Gastrocnemius medialis (tissue), 4 donors: ENCODE data around the gene BOD1L2. TPM values are rescaled to one million over a fixed set of nuclear protein-coding genes. Genes with fewer than 3 reads are reported as not detected.

Experiments
- ATAC-seq, 2 donors: fragments of 150-250 bp; one replicate each; pipeline ENCODE4 v1.9.1; 2016
- DNase-seq, 2 donors: peaks; one replicate each; pipeline ENCODE4 v3.0.0-alpha.2; 2019
- H3K27ac ChIP-seq, 4 donors: fragments of 200-600 bp; sonication (generic); 1 replicate in 1 of 4; 2 replicates in 3 of 4; pipeline ENCODE4 v1.5.1; 2016 to 2018; ENCODE audit warnings: mild to moderate bottlenecking in 2 of 4, moderate library complexity in 1 of 4
- H3K27me3 ChIP-seq, 3 donors: fragments of 200-600 bp; sonication (generic) in 2 of 3; 1 replicate in 1 of 3; 2 replicates in 2 of 3; pipeline versions ENCODE4 v1.5.1 to v1.6.0; 2016 to 2019; ENCODE audit warnings: mild to moderate bottlenecking in 1 of 3, moderate library complexity in 1 of 3
- H3K36me3 ChIP-seq, 2 donors: fragments of 200-600 bp; sonication (generic) in 1 of 2; one replicate each; pipeline ENCODE4 v1.5.1; 2017 to 2018
- H3K4me1 ChIP-seq, 2 donors: fragments of 200-600 bp; sonication (generic) in 1 of 2; one replicate each; pipeline ENCODE4 v1.5.1; 2016 to 2017; ENCODE audit warnings: mild to moderate bottlenecking in 2 of 2
- H3K4me3 ChIP-seq, 4 donors: fragments of 200-600 bp; sonication (generic) in 3 of 4; 1 replicate in 1 of 4; 2 replicates in 3 of 4; pipeline ENCODE4 v1.5.1; 2016 to 2019; ENCODE audit warnings: mild to moderate bottlenecking in 2 of 4
- H3K9me3 ChIP-seq, 3 donors: fragments of 200-600 bp; sonication (generic) in 2 of 3; 1 replicate in 1 of 3; 2 replicates in 2 of 3; pipeline ENCODE4 v1.5.1; 2016 to 2019
- CTCF ChIP-seq, 5 experiments: fragments of 450-650 bp in 3 of 5; fragments of 200-600 bp in 2 of 5; sonication (generic) in 2 of 5; IDR thresholded peaks in 4 of 5; conservative IDR thresholded peaks in 1 of 5; 1 replicate in 4 of 5; 2 replicates in 1 of 5; pipeline ENCODE4 v1.5.1; 2016 to 2019; ENCODE audit warnings: antibody characterized with exemption in 5 of 5, mild to moderate bottlenecking in 3 of 5, moderate library complexity in 3 of 5
- POLR2A ChIP-seq, 2 donors: fragments of 450-650 bp; IDR thresholded peaks; one replicate each; pipeline ENCODE4 v1.6.1; 2017; ENCODE audit warnings: antibody characterized with exemption in 2 of 2, mild to moderate bottlenecking in 2 of 2, moderate library complexity in 2 of 2
- in situ Hi-C, 4 donors: fragments of 200-750 bp; cut with MboI; loops; one replicate each; pipeline versions ENCODE4 v1.15.0 to v1.8.0; 2017; ENCODE audit warnings: low sequenced_read_pairs in 4 of 4
- intact Hi-C: fragments of 100-400 bp; cut with DNase I; formaldehyde crosslinking; loops from one replicate; pipeline ENCODE4 v1.15.1; 2023; ENCODE audit warnings: low total_unique reads
- total RNA-seq, 4 donors: library from RNA; depleted of rRNA; stranded (reverse); fragments of >200 nt; gene quantifications; one replicate each; pipeline versions ENCODE4 v1.1.0 to v1.2.3, GENCODE V29; 2016

Gene BOD1L2
- total RNA-seq, 4 donors from 2014 or later: not detected

- DNase-seq: no peak
- TF ChIP-seq POLR2A (IDR thresholded peaks at IDR 0.05) (no peak), CTCF (IDR thresholded peaks at IDR 0.05 in 4 of 5, conservative IDR thresholded peaks at IDR 0.05 in 1 of 5) (no peak)
- Histone ChIP-seq H3K36me3 (no peaks in the 10 kb centered on the region), H3K4me3 (no peak overlapping the region), H3K27me3 (no peaks in the 10 kb centered on the region), H3K4me1 (no peaks in the 10 kb centered on the region), H3K9me3 (no peaks in the 10 kb centered on the region), H3K27ac (no peak overlapping the region)
- ATAC-seq: no peak
- intact Hi-C loops: no loop called here
- in situ Hi-C loops: no loop called here
Observed at GRCh38 chr18:57143265-57143664, 3.6 kb upstream of the BOD1L2 start.

DNA sequence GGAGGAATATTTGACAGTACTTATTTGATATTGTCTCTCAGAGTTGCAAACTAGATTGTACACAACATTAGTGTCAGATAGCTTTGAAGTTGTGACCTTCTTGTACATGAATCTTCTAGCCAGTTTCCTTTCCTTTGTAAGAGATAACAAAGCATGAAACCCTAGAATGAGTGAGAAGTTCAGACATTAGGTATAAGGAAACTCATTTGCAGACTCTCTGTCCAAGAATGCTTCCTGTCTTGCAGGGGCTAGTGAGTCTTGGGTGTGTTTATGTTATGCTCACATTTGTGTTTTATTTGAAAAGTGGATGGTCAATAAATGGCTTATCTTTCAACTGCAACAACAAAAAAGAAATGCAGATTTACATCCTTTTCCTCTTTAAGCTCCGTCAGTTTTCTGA is 1.4 kb downstream of the BOD1L2 start:
- H3K27ac ChIP-seq: no peak overlapping the region
- no peak overlapping the region for H3K4me3 ChIP-seq
- DNase-seq (no peak), ATAC-seq (no peak)
- intact Hi-C loops (no loop called here), in situ Hi-C loops (no loop called here)
- no peaks in the 10 kb centered on the region for H3K9me3 ChIP-seq
- peaks cover 0 to 3% (median 0%) of the 10 kb centered on the region in 3 donors for H3K27me3 ChIP-seq
- TF ChIP-seq POLR2A (IDR thresholded peaks at IDR 0.05) (no peak), CTCF (IDR thresholded peaks at IDR 0.05 in 4 of 5, conservative IDR thresholded peaks at IDR 0.05 in 1 of 5) (no peak)
- no peaks in the 10 kb centered on the region for H3K4me1 ChIP-seq
- no peaks in the 10 kb centered on the region for H3K36me3 ChIP-seq

- no peaks in the 10 kb centered on the region for H3K36me3 ChIP-seq
- TF ChIP-seq CTCF (IDR thresholded peaks at IDR 0.05 in 4 of 5, conservative IDR thresholded peaks at IDR 0.05 in 1 of 5) (no peak), POLR2A (IDR thresholded peaks at IDR 0.05) (no peak)
- H3K27me3 ChIP-seq: peaks cover 0 to 3% (median 0%) of the 10 kb centered on the region in 3 donors
- H3K4me1 ChIP-seq: no peaks in the 10 kb centered on the region
- H3K27ac ChIP-seq: no peak overlapping the region
- in situ Hi-C loops: no loop called here
- no peak overlapping the region for H3K4me3 ChIP-seq
- DNase-seq: no peak
- intact Hi-C loops: no loop called here
- no peak for ATAC-seq
- H3K9me3 ChIP-seq: no peaks in the 10 kb centered on the region
Observed at GRCh38 chr18:57149051-57149450, 2.2 kb downstream of the BOD1L2 start.

GRCh38 chr18:57149531-57149930 is 2.6 kb downstream of the BOD1L2 start:
- TF ChIP-seq CTCF (IDR thresholded peaks at IDR 0.05 in 4 of 5, conservative IDR thresholded peaks at IDR 0.05 in 1 of 5): no peak
- no peak for TF ChIP-seq POLR2A (IDR thresholded peaks at IDR 0.05)
- ATAC-seq: no peak
- no peaks in the 10 kb centered on the region for H3K36me3 ChIP-seq
- intact Hi-C loops (no loop called here), in situ Hi-C loops (no loop called here)
- H3K4me3 ChIP-seq: no peak overlapping the region
- H3K4me1 ChIP-seq: no peaks in the 10 kb centered on the region
- peaks cover 0 to 3% (median 0%) of the 10 kb centered on the region in 3 donors for H3K27me3 ChIP-seq
- no peak for DNase-seq
- H3K9me3 ChIP-seq: no peaks in the 10 kb centered on the region
- no peak overlapping the region for H3K27ac ChIP-seq

DNA sequence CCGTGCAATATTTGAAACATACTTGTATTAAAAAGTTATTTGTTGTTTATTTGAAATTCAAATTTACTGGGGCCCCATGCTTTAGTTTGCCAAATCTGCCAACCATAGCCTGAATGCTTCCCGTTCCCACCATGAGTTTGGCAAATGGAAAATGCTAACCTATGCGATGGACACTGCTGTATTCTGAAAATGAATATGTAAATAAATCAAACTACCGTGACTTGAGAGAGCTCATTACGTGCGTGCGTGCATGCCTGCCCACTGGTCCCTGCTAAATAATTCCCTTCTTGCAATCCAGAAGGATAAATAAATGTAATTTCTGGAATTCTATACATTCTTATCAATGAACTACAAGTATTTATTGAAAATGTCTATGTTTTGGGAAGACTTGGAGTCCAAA is 3.2 kb downstream of the BOD1L2 start:
- no peak overlapping the region for H3K4me3 ChIP-seq
- no peaks in the 10 kb centered on the region for H3K36me3 ChIP-seq
- no peak overlapping the region for H3K27ac ChIP-seq
- H3K4me1 ChIP-seq: no peaks in the 10 kb centered on the region
- no peak for DNase-seq
- in situ Hi-C loops: no loop called here
- intact Hi-C loops: no loop called here
- no peak for ATAC-seq
- TF ChIP-seq CTCF (IDR thresholded peaks at IDR 0.05 in 4 of 5, conservative IDR thresholded peaks at IDR 0.05 in 1 of 5): no peak
- no peak for TF ChIP-seq POLR2A (IDR thresholded peaks at IDR 0.05)
- H3K27me3 ChIP-seq: peaks cover 0 to 3% (median 0%) of the 10 kb centered on the region in 3 donors
- no peaks in the 10 kb centered on the region for H3K9me3 ChIP-seq
